Stimulated activated CD4-positive, alpha-beta T cell treated with anti-CD3 and anti-CD28 coated beads, Interleukin-4, amount 100 ng/mL, for 1 hour (primary cell): ENCODE results near the gene WDR62.
A peak's percentile ranks its signal among the peaks of the same experiment; 100 is the strongest.
"Not testable (repeated sequence)": the region's sequence is repeated elsewhere in the genome, so short reads cannot be mapped to it uniquely, and the experiment has no call there.

ENCODE experiments used
- DNase-seq: peaks from one replicate; pipeline ENCODE4 v3.0.0-alpha.2; 2020

WDR62 gene

GRCh38 chr19:36113425-36113824 lies 58.7 kb downstream of the WDR62 start:
- no peak for DNase-seq

GRCh38 chr19:36113894-36114720 lies 59.4 kb downstream of the WDR62 start:
- DNase-seq, result peak; percentile 28

GRCh38 chr19:36114721-36115452 lies 60.2 kb downstream of the WDR62 start, which contains the start of gene POLR2I:
Gene POLR2I (minus strand): TSS chr19:36114875. CDS start chr19:36114856, 19 bp downstream.
- peak; percentile 98 for DNase-seq

GRCh38 chr19:36115453-36116343 lies 61.0 kb downstream of the WDR62 start, which contains the start of gene TBCB:
Gene TBCB (plus strand): TSS chr19:36115468. CDS start chr19:36115561, 93 bp downstream.
- peak; percentile 91 for DNase-seq

- DNase-seq, result no peak
Measured at GRCh38 chr19:36116344-36116637, 61.6 kb downstream of the WDR62 start.

- no peak for DNase-seq
Measured at GRCh38 chr19:36120092-36120983, 65.6 kb downstream of the WDR62 start.

- no peak for DNase-seq
Measured at GRCh38 chr19:36120984-36121358, 66.3 kb downstream of the WDR62 start.

- DNase-seq, result no peak
Measured at GRCh38 chr19:36121486-36122124, 66.9 kb downstream of the WDR62 start.

GRCh38 chr19:36125557-36125956 lies 70.9 kb downstream of the WDR62 start:
- DNase-seq, result no peak

GRCh38 chr19:36128392-36128736 lies 73.7 kb downstream of the WDR62 start:
- no peak for DNase-seq

GRCh38 chr19:36131221-36131620 lies 76.5 kb downstream of the WDR62 start:
- DNase-seq, result not testable (repeated sequence)

GRCh38 chr19:36134867-36135266 lies 80.2 kb downstream of the WDR62 start:
- DNase-seq, result not testable (repeated sequence)

GRCh38 chr19:36136964-36137686 lies 82.4 kb downstream of the WDR62 start:
- no peak for DNase-seq

GRCh38 chr19:36139120-36139472 lies 84.4 kb downstream of the WDR62 start:
- no peak for DNase-seq

- DNase-seq, result peak; percentile 90
Measured at GRCh38 chr19:36139473-36140303, 85.0 kb downstream of the WDR62 start, which contains the start of gene CAPNS1. Gene CAPNS1 (plus strand): TSS chr19:36140066. CDS start chr19:36141012, 946 bp downstream.

- peak; percentile 48 for DNase-seq
Measured at GRCh38 chr19:36140304-36141038, 85.8 kb downstream of the WDR62 start.

GRCh38 chr19:36141039-36141927 lies 86.6 kb downstream of the WDR62 start:
- peak; percentile 88 for DNase-seq

- no peak for DNase-seq
Measured at GRCh38 chr19:36142046-36142445, 87.3 kb downstream of the WDR62 start.
